Activated T-cell treated with anti-CD3 and anti-CD28 coated beads, Interleukin-2, amount 50 U/mL, for 72 hours (primary cell): ENCODE measurements around the gene DYRK2. TPM values are rescaled to one million over a fixed set of nuclear protein-coding genes. Genes with fewer than 3 reads are reported as not detected.

ENCODE experiments used
- ATAC-seq, 2 donors: fragments of 150-1000 bp; cut with Tn5 transposase; replicated peaks in 1 of 2; 2 replicates each; pipeline ENCODE4 v1.10.0; 2021; ENCODE audit warnings: moderate library complexity in 2 of 2, mild to moderate bottlenecking in 1 of 2
- DNase-seq, 2 donors: peaks; one replicate each; pipeline ENCODE4 v3.0.0; 2021 to 2022; ENCODE audit warnings: mixed read lengths in 1 of 2
- H3K27ac Mint-ChIP-seq: one replicate; pipeline ENCODE4 v1.8.0; 2022; ENCODE audit warnings: mild to moderate bottlenecking, moderate library complexity, mixed read lengths
- H3K27me3 Mint-ChIP-seq: one replicate; pipeline ENCODE4 v1.8.0; 2022; ENCODE audit warnings: low read depth, mixed read lengths
- H3K36me3 Mint-ChIP-seq, 2 donors: one replicate each; pipeline ENCODE4 v1.8.0; 2022; ENCODE audit warnings: mixed read lengths in 2 of 2, mild to moderate bottlenecking in 1 of 2; ENCODE audit not compliant: insufficient read depth in 2 of 2
- H3K4me1 Mint-ChIP-seq: one replicate; pipeline ENCODE4 v1.8.0; 2022; ENCODE audit warnings: low read depth, mixed read lengths
- H3K4me3 Mint-ChIP-seq, 2 donors: one replicate each; pipeline ENCODE4 v1.8.0; 2022; ENCODE audit warnings: mild to moderate bottlenecking in 2 of 2, mixed read lengths in 2 of 2, moderate library complexity in 2 of 2
- H3K9me3 Mint-ChIP-seq, 2 donors: one replicate each; pipeline ENCODE4 v1.8.0; 2022; ENCODE audit warnings: mixed read lengths in 2 of 2
- total RNA-seq, 2 donors: library from RNA; stranded (reverse); gene quantifications; one replicate each; pipeline ENCODE4 v1.2.3, GENCODE V29; 2022

DYRK2 gene
- total RNA-seq, 2 donors from 2014 or later, result 27.3 to 30.3 TPM

DNA sequence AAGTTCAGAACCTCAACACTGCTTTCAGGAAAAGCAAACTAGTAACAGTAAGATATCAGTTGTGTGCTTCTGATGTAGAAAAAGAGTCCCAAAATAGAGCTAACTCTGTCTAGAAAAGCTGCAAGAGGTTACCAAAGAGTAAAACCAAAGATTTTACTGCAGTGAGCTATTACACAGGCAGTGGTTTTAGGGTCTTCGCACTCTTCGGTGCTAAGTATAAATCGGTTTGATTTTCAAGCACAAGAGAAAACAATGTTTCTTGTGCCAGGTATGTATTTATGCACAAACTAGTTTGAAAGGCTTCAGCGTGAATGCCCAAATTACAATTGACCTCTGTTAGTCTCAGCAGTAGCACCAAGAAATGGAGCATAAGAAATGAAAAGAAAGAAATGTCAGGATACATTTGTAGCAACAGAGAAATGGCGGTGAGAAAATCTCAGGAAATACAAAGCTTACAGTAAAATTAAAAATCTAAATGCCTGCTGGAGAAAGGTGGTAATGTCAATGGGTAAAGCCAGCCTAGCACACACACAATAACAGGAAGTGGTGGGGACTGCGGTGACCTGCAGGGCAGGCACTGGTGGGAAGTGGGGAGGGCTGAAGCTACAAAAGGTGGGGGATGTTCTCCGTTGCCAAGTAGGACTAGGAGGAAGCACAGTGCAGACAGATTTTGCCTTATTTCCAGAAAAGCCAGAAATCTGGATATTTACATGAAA is 18.0 kb upstream of the DYRK2 start:
- Mint-ChIP-seq H3K4me1 (peaks cover 72% of the 10 kb centered on the region), H3K36me3 (peaks cover 10 to 12% of the 10 kb centered on the region in 2 donors), H3K27me3 (no peaks in the 10 kb centered on the region), H3K27ac (peak overlapping the region; percentile 85), H3K4me3 (peak overlapping the region; percentile 71 to 75), H3K9me3 (peaks cover 8% of the 10 kb centered on the region in 2 donors)
- ATAC-seq (peak; percentile 97 to 99), DNase-seq (peak; percentile 83 to 85)

DNA sequence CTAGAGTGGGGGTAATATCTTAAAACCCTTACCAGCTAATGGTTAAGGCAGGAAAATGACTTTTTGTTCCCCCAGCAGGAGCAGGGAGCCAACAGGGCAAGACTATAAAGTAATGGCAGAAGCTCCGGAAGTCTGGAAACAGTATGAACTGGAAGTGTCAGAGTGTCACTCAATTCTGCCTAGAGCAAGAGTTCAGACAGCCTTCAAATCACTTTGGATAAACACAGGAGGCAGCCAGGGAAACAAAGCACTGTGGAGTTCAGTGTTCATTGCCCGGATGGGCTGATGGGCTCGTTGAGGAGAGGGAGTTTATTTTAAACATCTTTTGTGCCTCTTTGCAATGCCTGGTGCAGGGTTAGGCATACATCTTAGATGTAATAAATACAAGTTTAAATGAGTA is 16.5 kb upstream of the DYRK2 start:
- DNase-seq (no peak), ATAC-seq (no peak)
- Mint-ChIP-seq H3K9me3 (peaks cover 8% of the 10 kb centered on the region in 2 donors), H3K4me1 (peaks cover 70% of the 10 kb centered on the region), H3K36me3 (peaks cover 8 to 12% of the 10 kb centered on the region in 2 donors), H3K27me3 (no peaks in the 10 kb centered on the region), H3K27ac (peak overlapping the region; percentile 69), H3K4me3 (no peak overlapping the region)

DNA sequence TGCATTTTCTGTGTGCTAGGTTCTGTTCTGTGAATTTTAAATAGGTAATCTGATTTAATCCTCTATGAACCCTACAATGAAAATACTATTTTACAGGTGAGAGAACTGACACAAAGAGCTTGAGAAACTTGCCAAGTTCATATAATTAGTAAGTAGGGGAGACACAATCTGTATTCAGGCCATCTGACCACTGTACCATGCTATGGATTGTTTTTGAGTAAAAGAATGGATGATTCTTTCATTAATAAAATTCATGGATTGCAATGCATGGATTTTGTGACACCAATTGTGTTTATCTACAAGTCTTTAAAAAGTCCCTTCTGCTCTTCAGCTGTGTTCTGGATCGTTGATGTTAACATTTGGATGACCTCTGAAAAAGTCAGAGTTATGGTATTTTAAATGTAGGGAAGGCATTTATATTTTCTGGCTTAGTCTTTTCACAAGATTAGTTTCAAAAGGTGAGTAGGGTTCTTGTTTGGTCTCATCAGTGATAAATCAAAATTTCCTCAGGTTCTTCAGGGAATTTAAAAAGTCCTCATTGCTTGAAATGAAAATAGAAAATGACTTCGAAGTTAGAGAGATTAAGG is 15.4 kb upstream of the DYRK2 start:
- Mint-ChIP-seq H3K27ac (peak overlapping the region; percentile 39), H3K9me3 (peaks cover 8% of the 10 kb centered on the region in 2 donors), H3K36me3 (peaks cover 8 to 12% of the 10 kb centered on the region in 2 donors), H3K4me3 (peak overlapping the region in 1 of 2 donors; percentile 41), H3K4me1 (peaks cover 67% of the 10 kb centered on the region), H3K27me3 (no peaks in the 10 kb centered on the region)
- DNase-seq (no peak), ATAC-seq (no peak)

DNA sequence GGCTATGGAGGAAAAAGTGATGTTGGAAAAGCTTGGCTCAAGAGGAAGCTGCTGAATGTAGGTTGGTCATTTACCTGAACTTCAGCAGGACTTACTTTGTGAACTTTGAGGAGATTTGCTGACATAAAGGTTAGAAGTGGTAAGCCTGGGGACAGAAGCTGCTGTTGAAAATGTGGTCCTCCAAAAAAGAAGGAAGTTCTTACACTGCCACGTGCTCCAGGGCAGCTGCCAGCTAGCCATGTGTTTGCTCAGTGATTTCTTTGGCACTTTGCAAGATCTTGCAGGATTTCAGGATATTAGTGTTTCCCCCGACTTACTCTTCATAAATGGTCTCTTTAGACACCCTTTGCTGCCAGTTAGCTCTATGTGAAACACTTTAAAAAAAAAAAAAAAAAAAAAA is 14.8 kb upstream of the DYRK2 start:
- ATAC-seq (no peak), DNase-seq (no peak)
- H3K4me1 Mint-ChIP-seq, result peaks cover 62% of the 10 kb centered on the region
- peaks cover 6 to 10% of the 10 kb centered on the region in 2 donors for H3K36me3 Mint-ChIP-seq
- H3K4me3 Mint-ChIP-seq, result peak overlapping the region in 1 of 2 donors; percentile 41
- H3K9me3 Mint-ChIP-seq, result peaks cover 6 to 8% of the 10 kb centered on the region in 2 donors
- no peaks in the 10 kb centered on the region for H3K27me3 Mint-ChIP-seq
- H3K27ac Mint-ChIP-seq, result peak overlapping the region; percentile 39

DNA sequence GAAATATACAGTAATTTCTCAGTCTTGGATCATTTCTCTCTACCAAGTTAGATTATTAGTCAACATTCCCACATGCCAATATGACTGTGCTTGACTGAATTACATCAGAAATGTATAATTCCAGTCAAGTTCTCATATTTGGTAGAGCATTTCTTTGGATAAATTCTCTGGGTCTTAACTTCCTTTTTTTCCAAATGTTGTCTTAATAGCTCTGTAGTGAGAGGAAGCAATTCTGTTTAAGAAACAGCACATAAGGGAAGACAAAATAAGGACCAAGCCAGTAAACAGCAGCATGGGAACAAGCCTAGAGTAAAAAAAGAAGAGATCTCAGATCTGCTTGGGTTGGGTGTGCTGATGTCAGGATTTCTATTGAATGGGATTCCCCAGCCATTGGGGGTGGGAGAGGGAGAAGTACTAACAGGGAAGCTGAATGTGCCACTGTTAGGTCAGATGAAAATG is 14.2 kb upstream of the DYRK2 start:
- H3K4me3 Mint-ChIP-seq, result peak overlapping the region; percentile 41 to 50
- peaks cover 2 to 4% of the 10 kb centered on the region in 2 donors for H3K9me3 Mint-ChIP-seq
- ATAC-seq, result peak; percentile 17 to 36
- DNase-seq, result no peak
- peaks cover 56% of the 10 kb centered on the region for H3K4me1 Mint-ChIP-seq
- H3K27me3 Mint-ChIP-seq, result no peaks in the 10 kb centered on the region
- peaks cover 2 to 6% of the 10 kb centered on the region in 2 donors for H3K36me3 Mint-ChIP-seq
- H3K27ac Mint-ChIP-seq, result peak overlapping the region; percentile 1

DNA sequence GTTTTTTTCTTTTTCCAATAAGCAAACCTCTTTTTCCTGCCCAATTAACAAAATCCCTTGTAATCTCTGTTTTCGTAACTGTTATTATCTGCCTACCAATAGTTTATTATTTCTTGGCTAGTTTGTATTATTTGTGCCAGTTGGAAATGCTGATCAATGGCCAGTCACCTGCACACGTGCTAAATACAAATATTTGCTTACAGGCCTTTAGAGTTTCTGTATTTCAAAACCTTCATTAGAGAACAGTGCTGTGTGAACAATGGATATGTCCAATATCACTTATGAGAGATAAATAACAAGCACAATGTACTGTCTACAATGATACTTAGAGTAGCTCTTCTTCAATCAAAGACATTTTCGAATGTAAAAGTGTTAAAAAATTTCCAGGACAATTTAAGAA is 10.8 kb upstream of the DYRK2 start:
- Mint-ChIP-seq H3K27ac (no peak overlapping the region), H3K4me3 (no peak overlapping the region), H3K4me1 (peaks cover 31% of the 10 kb centered on the region), H3K9me3 (peaks cover 0 to 2% of the 10 kb centered on the region in 2 donors), H3K36me3 (no peaks in the 10 kb centered on the region), H3K27me3 (no peaks in the 10 kb centered on the region)
- DNase-seq (no peak), ATAC-seq (no peak)

DNA sequence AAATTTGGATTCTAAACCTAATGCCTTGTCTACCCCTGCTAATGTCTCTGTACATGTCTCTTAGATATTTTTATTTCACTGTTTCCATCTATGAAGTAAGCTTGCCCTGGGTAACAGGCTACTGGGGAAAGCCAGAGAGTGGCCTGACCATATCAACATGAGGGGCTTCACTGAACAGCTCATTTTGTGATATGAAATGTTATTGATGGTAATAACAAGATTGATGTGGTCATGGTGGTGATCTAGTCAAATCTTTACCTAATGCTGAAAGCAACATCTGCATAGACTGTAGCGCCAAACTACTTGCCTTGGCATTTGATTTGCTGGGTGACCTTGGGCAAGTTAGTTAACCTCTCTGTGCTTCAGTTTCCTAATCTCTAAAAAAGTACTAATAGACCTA is 9.9 kb upstream of the DYRK2 start:
- H3K27me3 Mint-ChIP-seq, result no peaks in the 10 kb centered on the region
- DNase-seq (peak in 1 of 2 donors; percentile 3), ATAC-seq (peak; percentile 57 to 68)
- no peaks in the 10 kb centered on the region for H3K36me3 Mint-ChIP-seq
- no peak overlapping the region for H3K27ac Mint-ChIP-seq
- peaks cover 0 to 2% of the 10 kb centered on the region in 2 donors for H3K9me3 Mint-ChIP-seq
- peaks cover 22% of the 10 kb centered on the region for H3K4me1 Mint-ChIP-seq
- H3K4me3 Mint-ChIP-seq, result no peak overlapping the region

DNA sequence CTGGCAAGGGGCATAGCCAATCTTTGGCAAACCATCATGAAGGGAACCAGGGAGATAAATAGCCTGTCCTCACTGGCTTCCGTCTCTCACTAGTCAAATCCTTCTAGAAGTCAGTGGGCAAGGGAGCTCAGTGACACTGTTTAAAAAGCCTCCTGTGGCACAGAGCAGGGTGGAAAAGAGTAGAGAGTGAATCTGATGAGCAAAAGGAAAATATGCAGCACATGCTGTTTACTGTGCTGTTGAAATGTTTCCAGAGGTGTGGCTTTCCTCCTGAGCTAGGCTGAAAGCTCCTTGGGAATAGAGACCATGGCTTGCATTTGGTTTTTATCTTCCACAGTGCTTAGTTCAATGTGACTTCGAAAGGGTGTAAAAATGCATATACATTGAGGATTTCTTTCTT is 7.7 kb upstream of the DYRK2 start:
- ATAC-seq, result peak; percentile 35 to 39
- Mint-ChIP-seq H3K9me3 (no peaks in the 10 kb centered on the region), H3K4me1 (peaks cover 8% of the 10 kb centered on the region), H3K4me3 (no peak overlapping the region), H3K27ac (no peak overlapping the region), H3K27me3 (no peaks in the 10 kb centered on the region), H3K36me3 (no peaks in the 10 kb centered on the region)
- no peak for DNase-seq

DNA sequence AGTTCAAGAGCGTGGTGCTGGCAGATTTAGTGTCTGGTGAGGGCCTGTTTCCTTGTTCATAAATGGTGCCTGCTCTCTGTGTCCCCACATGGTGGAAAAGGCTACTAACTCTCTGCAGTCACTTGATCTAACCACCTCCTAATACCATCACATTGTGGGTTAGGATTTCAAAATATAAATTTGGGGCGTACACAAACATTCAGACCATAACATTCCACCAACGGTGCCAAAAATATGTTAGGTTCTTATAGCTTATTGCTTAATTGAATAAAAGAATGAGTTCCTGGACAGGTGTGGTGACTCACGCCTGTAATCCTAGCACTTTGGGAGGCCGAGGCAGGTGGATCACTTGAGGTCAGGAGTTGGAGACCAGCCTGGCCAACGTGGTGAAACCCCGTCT is 3.4 kb upstream of the DYRK2 start:
- Mint-ChIP-seq H3K36me3 (peaks cover 1 to 4% of the 10 kb centered on the region in 2 donors), H3K4me1 (peaks cover 25% of the 10 kb centered on the region), H3K27me3 (no peaks in the 10 kb centered on the region), H3K9me3 (no peaks in the 10 kb centered on the region), H3K4me3 (no peak overlapping the region), H3K27ac (no peak overlapping the region)
- ATAC-seq (no peak), DNase-seq (no peak)

DNA sequence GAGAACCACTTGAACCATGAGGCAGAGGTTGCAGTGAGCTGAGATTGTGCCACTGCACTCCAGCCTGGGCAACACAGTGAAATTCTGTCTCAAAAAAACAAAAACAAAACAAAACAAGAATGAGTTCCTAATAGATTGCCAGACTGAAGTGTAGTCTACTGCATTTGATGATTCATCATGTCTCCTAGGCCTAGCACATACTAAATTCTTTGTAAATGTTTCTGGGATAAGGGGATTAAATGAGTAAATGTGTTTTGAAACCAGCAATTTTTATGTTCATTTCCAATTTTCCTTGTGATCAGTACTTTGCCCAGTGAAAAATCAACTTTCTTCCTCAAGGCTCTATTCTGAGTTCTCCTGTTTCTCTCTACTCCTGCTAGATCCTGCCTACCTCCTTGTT is 2.9 kb upstream of the DYRK2 start:
- DNase-seq, result no peak
- ATAC-seq, result no peak
- H3K36me3 Mint-ChIP-seq, result peaks cover 3 to 5% of the 10 kb centered on the region in 2 donors
- no peaks in the 10 kb centered on the region for H3K27me3 Mint-ChIP-seq
- peaks cover 29% of the 10 kb centered on the region for H3K4me1 Mint-ChIP-seq
- no peaks in the 10 kb centered on the region for H3K9me3 Mint-ChIP-seq
- H3K4me3 Mint-ChIP-seq, result no peak overlapping the region
- no peak overlapping the region for H3K27ac Mint-ChIP-seq

DNA sequence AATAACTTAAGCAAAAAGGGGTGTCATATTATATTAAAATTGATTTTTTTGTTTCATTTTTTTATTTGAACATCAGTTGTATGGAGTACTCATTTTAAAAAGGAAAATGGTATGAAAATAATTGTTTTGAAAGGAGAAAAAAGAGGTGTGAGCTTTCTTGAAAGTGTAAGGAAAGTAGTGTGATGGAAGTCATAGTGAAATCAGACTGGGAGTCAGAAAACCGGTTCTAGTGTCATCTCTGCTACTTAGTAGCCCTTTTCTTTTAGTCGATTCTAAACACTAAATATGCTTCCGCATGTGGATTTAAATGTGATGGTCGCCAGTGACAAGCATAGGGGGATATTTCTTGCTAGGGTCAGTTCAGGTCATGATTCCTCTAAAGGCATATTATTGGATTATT is 1.8 kb upstream of the DYRK2 start:
- ATAC-seq (no peak), DNase-seq (no peak)
- H3K9me3 Mint-ChIP-seq, result no peaks in the 10 kb centered on the region
- peaks cover 41% of the 10 kb centered on the region for H3K4me1 Mint-ChIP-seq
- peak overlapping the region; percentile 13 to 79 for H3K4me3 Mint-ChIP-seq
- H3K27me3 Mint-ChIP-seq, result no peaks in the 10 kb centered on the region
- peaks cover 3 to 5% of the 10 kb centered on the region in 2 donors for H3K36me3 Mint-ChIP-seq
- H3K27ac Mint-ChIP-seq, result peak overlapping the region; percentile 67

DNA sequence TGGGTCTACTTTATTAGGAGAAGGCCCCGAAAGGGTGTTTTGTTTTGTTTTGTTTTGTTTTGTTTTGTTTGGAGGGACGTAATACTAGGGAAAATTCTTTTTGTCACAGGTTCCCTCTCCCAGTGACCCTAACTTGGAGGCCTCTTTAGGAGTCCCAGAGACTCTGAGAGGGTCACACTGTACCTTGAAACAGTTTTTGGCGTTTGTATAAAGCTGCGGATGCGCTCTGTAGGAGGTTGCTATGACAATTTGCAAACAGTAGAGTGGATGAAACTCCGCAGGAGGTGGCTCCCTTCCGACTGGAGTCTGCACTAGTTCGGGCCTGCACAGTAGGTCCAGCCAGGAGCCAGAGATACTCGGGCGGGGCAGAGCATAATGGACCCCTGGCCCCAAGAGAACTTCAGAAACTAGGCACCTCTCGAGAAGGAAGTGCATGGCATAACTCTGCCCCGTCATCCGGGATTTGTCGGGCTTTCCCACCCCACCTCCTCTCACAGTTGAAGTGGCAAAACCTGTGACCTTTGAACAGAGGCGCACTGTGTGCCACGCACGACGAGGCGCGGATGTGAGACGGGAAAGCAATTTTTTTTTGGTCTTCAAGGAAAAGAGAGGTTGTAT is 1.3 kb upstream of the DYRK2 start:
- DNase-seq, result peak in 1 of 2 donors; percentile 5
- no peak for ATAC-seq
- H3K27me3 Mint-ChIP-seq, result no peaks in the 10 kb centered on the region
- H3K27ac Mint-ChIP-seq, result peak overlapping the region; percentile 67
- peaks cover 37% of the 10 kb centered on the region for H3K4me1 Mint-ChIP-seq
- H3K9me3 Mint-ChIP-seq, result no peaks in the 10 kb centered on the region
- peaks cover 3 to 5% of the 10 kb centered on the region in 2 donors for H3K36me3 Mint-ChIP-seq
- peak overlapping the region; percentile 79 to 94 for H3K4me3 Mint-ChIP-seq

DNA sequence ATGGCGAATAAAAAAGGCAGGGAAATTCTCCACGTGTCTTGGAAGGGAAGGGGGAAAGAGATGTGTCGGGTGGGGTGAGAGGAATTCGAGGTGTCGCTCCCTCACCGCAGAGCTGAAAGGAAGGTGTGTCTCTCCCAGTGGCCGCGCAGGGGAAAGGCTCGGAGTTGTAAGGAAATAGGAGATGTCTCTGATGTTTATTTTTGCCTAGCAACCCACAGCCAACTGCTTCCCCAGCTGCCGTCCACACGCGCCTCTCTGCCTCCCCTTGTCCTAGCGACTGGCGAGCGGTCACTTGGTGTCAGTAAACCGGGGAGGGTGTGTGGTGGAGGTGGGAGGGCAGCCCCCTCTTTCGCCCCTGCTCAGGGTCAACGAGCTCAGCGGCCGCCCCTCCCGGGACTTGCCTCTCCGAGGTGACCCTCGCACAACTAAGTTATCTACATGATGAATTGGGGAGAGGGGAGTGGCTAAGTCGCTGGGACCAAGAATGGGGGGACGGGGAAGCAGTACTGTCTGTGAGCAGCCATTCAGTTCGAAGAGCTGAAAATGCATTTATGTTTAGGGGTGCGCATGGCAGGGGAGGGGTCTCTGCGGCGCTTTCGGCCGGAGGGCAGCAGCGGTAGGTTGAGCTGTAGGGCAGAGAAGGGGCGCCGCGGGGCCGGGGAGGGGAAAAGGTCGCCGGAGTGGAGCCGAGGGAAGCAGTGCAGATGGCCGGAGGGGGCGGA is 585 bp upstream of the DYRK2 start:
- Mint-ChIP-seq H3K4me3 (peak overlapping the region; percentile 79 to 94), H3K27me3 (no peaks in the 10 kb centered on the region), H3K4me1 (peaks cover 38% of the 10 kb centered on the region), H3K9me3 (no peaks in the 10 kb centered on the region), H3K36me3 (peaks cover 3 to 5% of the 10 kb centered on the region in 2 donors), H3K27ac (peak overlapping the region; percentile 67)
- DNase-seq, result peak; percentile 24 to 35
- ATAC-seq, result peak; percentile 9 to 11
